Suprapubic skin (tissue), 4 donors: ENCODE data around the gene CLMN. TPM values are rescaled to one million over a fixed set of nuclear protein-coding genes. Genes with fewer than 3 reads are reported as not detected.

Experiments
- DNase-seq, 2 donors: peaks; one replicate each; pipeline ENCODE4 v3.0.0-alpha.2; 2019; ENCODE audit warnings: low spot score in 2 of 2
- H3K27ac ChIP-seq: fragments of 200-600 bp; sonication (generic); one replicate; pipeline ENCODE4 v1.5.1; 2019
- H3K27me3 ChIP-seq: fragments of 200-600 bp; sonication (generic); one replicate; pipeline ENCODE4 v1.5.1; 2019
- H3K36me3 ChIP-seq: fragments of 200-600 bp; sonication (generic); one replicate; pipeline ENCODE4 v1.5.1; 2019
- H3K4me1 ChIP-seq: fragments of 200-600 bp; sonication (generic); one replicate; pipeline ENCODE4 v1.5.1; 2019
- H3K4me3 ChIP-seq: fragments of 200-600 bp; sonication (generic); one replicate; pipeline ENCODE4 v1.5.1; 2019; ENCODE audit warnings: mild to moderate bottlenecking
- H3K9me3 ChIP-seq: fragments of 200-600 bp; sonication (generic); one replicate; pipeline ENCODE4 v1.5.1; 2019
- CTCF ChIP-seq, 2 donors: fragments of 200-600 bp in 1 of 2; fragments of 450-650 bp in 1 of 2; sonication (generic) in 1 of 2; IDR thresholded peaks; one replicate each; pipeline ENCODE4 v1.5.1; 2016 to 2019; ENCODE audit warnings: antibody characterized with exemption in 2 of 2, mild to moderate bottlenecking in 1 of 2, moderate library complexity in 1 of 2
- EP300 ChIP-seq: sonication (generic); formaldehyde crosslinking; IDR thresholded peaks from one replicate; pipeline ENCODE4 v1.6.1; 2017; ENCODE audit warnings: antibody characterized with exemption
- POLR2A ChIP-seq, 2 donors: fragments of 450-650 bp; IDR thresholded peaks; one replicate each; pipeline ENCODE4 v1.6.1; 2017; ENCODE audit warnings: antibody characterized with exemption in 2 of 2, mild to moderate bottlenecking in 2 of 2, moderate library complexity in 2 of 2
- POLR2AphosphoS5 ChIP-seq, 3 donors: sonication (generic); formaldehyde crosslinking; IDR thresholded peaks; one replicate each; pipeline ENCODE4 v1.6.1; 2017; ENCODE audit warnings: antibody characterized with exemption in 3 of 3
- WGBS: methylation state at CpG from one replicate; pipeline ENCODE4 v1.1.5; 2018; 5-methylcytosine and 5-hydroxymethylcytosine counted together
- total RNA-seq, 4 donors: library from RNA; depleted of rRNA; stranded (reverse); fragments of >200 nt; gene quantifications; one replicate each; pipeline ENCODE4 v1.1.0, GENCODE V29; 2016

CLMN gene
- total RNA-seq, 4 donors from 2014 or later = 5.0 to 25.7 (median 7.0) TPM

GRCh38 chr14:95330591-95331370 is 11.1 kb upstream of the CLMN start:
- H3K27ac ChIP-seq = no peak overlapping the region
- no peaks in the 10 kb centered on the region for H3K9me3 ChIP-seq
- no peaks in the 10 kb centered on the region for H3K4me1 ChIP-seq
- TF ChIP-seq CTCF (IDR thresholded peaks at IDR 0.05) (no peak), POLR2A (IDR thresholded peaks at IDR 0.05) (no peak), EP300 (no peak), POLR2AphosphoS5 (IDR thresholded peaks at IDR 0.05) (no peak)
- no peak for DNase-seq
- no peaks in the 10 kb centered on the region for H3K27me3 ChIP-seq
- WGBS = 84% methylated on average over 20 of the region's 20 CpGs
- H3K36me3 ChIP-seq = no peaks in the 10 kb centered on the region
- no peak overlapping the region for H3K4me3 ChIP-seq

GRCh38 chr14:95329941-95330340 is 10.2 kb upstream of the CLMN start:
- Histone ChIP-seq H3K9me3 (no peaks in the 10 kb centered on the region), H3K4me1 (no peaks in the 10 kb centered on the region), H3K27me3 (no peaks in the 10 kb centered on the region), H3K36me3 (no peaks in the 10 kb centered on the region), H3K27ac (no peak overlapping the region), H3K4me3 (no peak overlapping the region)
- DNase-seq = no peak
- 80% methylated on average over 9 of the region's 9 CpGs for WGBS
- TF ChIP-seq EP300 (no peak), POLR2A (IDR thresholded peaks at IDR 0.05) (no peak), POLR2AphosphoS5 (IDR thresholded peaks at IDR 0.05) (no peak), CTCF (IDR thresholded peaks at IDR 0.05) (no peak)

GRCh38 chr14:95328729-95329503 is 9.2 kb upstream of the CLMN start:
- TF ChIP-seq POLR2A (IDR thresholded peaks at IDR 0.05) (no peak), EP300 (no peak), POLR2AphosphoS5 (IDR thresholded peaks at IDR 0.05) (no peak), CTCF (IDR thresholded peaks at IDR 0.05) (no peak)

DNA sequence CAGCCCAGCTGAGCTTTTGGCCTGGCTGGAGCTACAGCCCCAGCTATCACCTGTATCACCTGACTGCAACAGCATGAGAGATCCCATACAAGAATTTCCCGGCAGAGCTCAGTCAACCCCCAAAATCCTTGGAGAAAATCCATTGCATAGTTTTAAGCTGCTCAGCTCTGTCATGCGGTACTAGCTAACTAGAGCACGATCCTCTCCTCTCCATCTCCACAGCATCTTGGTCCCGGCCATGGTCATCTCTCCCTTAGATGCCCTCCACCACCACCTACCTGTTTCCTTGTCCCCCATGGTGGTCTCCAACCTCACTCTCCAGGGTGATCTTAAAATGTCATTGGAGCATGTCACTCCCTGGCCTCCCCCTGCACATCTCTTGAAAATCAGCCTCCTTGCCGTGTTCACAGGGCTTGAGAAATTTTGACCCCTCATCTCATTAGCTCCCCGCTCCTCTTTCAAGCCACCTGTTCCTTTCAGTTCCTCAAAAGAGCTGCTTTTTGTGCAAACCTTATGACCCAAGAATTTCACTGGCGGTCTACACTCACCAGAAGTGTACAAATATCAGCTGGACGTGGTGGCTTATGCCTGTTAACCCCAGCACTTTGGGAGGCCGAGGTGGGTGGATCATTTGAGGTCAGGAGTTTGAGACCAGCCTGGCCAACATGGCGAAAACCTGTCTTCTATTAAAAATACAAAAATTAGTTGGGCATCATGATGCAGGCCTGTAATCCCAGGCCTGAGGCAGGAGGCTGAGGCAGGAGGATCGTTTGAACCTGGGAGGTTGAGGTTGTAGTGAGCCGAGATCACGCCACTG is 8.1 kb upstream of the CLMN start:
- no peaks in the 10 kb centered on the region for H3K4me1 ChIP-seq
- H3K9me3 ChIP-seq = no peaks in the 10 kb centered on the region
- no peak overlapping the region for H3K27ac ChIP-seq
- TF ChIP-seq CTCF (IDR thresholded peaks at IDR 0.05) = no peak
- no peak for TF ChIP-seq POLR2A (IDR thresholded peaks at IDR 0.05)
- no peak for TF ChIP-seq POLR2AphosphoS5 (IDR thresholded peaks at IDR 0.05)
- no peak for TF ChIP-seq EP300
- DNase-seq = no peak
- no peak overlapping the region for H3K4me3 ChIP-seq
- H3K36me3 ChIP-seq = no peaks in the 10 kb centered on the region
- H3K27me3 ChIP-seq = no peaks in the 10 kb centered on the region
- WGBS = 90% methylated on average over 12 of the region's 13 CpGs

More at GRCh38 chr14:95328729-95329503, 9.2 kb upstream of the CLMN start:
- H3K27ac ChIP-seq = no peak overlapping the region
- H3K4me3 ChIP-seq = no peak overlapping the region
- no peaks in the 10 kb centered on the region for H3K4me1 ChIP-seq
- no peaks in the 10 kb centered on the region for H3K36me3 ChIP-seq
- H3K9me3 ChIP-seq = no peaks in the 10 kb centered on the region
- WGBS = 48% methylated on average over 13 of the region's 13 CpGs
- H3K27me3 ChIP-seq = no peaks in the 10 kb centered on the region
- DNase-seq = no peak
